ENCODE measurements around the gene CIITA. TPM values are rescaled to one million over a fixed set of nuclear protein-coding genes. Genes with fewer than 3 reads are reported as not detected.

Gene CIITA
- total RNA-seq, 2 donors from 2014 or later, result 0.26 TPM; not detected in 1

- H3K4me1 Mint-ChIP-seq, result no peaks in the 10 kb centered on the region
- no peaks in the 10 kb centered on the region for H3K36me3 Mint-ChIP-seq (ENCODE audit: low read depth)
- Histone ChIP-seq H3K36me3 (ENCODE audit: control insufficient read depth, insufficient read depth, low read length) (no peaks in the 10 kb centered on the region), H3K9me3 (ENCODE audit: control insufficient read depth, low read length) (no peaks in the 10 kb centered on the region), H3K27me3 (ENCODE audit: control insufficient read depth, insufficient read depth, low read length, poor library complexity, severe bottlenecking) (no peaks in the 10 kb centered on the region), H3K4me1 (ENCODE audit: control insufficient read depth, insufficient read depth, low read length) (no peaks in the 10 kb centered on the region), H3K4me3 (ENCODE audit: low read length) (no peak overlapping the region), H3K9ac (ENCODE audit: extremely low read depth, low read length, poor library complexity, severe bottlenecking) (no peak overlapping the region), H3K27ac (ENCODE audit: low read depth, low read length) (no peak overlapping the region)
- TF ChIP-seq CTCF (conservative IDR thresholded peaks at IDR 0.05), result no peak
- H3K4me3 Mint-ChIP-seq, result no peak overlapping the region
- DNase-seq, result no peak
- no peak overlapping the region for H3K27ac Mint-ChIP-seq
- H3K9me3 Mint-ChIP-seq, result no peaks in the 10 kb centered on the region
- peaks cover 7% of the 10 kb centered on the region for H3K27me3 Mint-ChIP-seq (ENCODE audit: insufficient read depth)
- 89 to 90% methylated on average over 6 to 10 of the region's 10 CpGs for WGBS, 2 experiments (ENCODE audit: insufficient coverage in 1 of 2, insufficient read length in 1 of 2)
Measured at GRCh38 chr16:10831894-10832886, 44.8 kb upstream of the CIITA start.

GRCh38 chr16:10833271-10833670, 43.7 kb upstream of the CIITA start:
- Histone ChIP-seq H3K9ac (ENCODE audit: extremely low read depth, low read length, poor library complexity, severe bottlenecking) (no peak overlapping the region), H3K4me1 (ENCODE audit: control insufficient read depth, insufficient read depth, low read length) (no peaks in the 10 kb centered on the region), H3K27ac (ENCODE audit: low read depth, low read length) (no peak overlapping the region), H3K9me3 (ENCODE audit: control insufficient read depth, low read length) (no peaks in the 10 kb centered on the region), H3K4me3 (ENCODE audit: low read length) (no peak overlapping the region), H3K36me3 (ENCODE audit: control insufficient read depth, insufficient read depth, low read length) (no peaks in the 10 kb centered on the region), H3K27me3 (ENCODE audit: control insufficient read depth, insufficient read depth, low read length, poor library complexity, severe bottlenecking) (no peaks in the 10 kb centered on the region)
- H3K9me3 Mint-ChIP-seq, result no peaks in the 10 kb centered on the region
- no peaks in the 10 kb centered on the region for H3K4me1 Mint-ChIP-seq
- no peaks in the 10 kb centered on the region for H3K36me3 Mint-ChIP-seq (ENCODE audit: low read depth)
- H3K27ac Mint-ChIP-seq, result no peak overlapping the region
- H3K4me3 Mint-ChIP-seq, result no peak overlapping the region
- peaks cover 7% of the 10 kb centered on the region for H3K27me3 Mint-ChIP-seq (ENCODE audit: insufficient read depth)
- TF ChIP-seq CTCF (conservative IDR thresholded peaks at IDR 0.05), result no peak
- DNase-seq, result no peak
- 89 to 90% methylated on average over 1 to 5 of the region's 5 CpGs for whole genome bisulfite sequencing, 2 experiments (ENCODE audit: insufficient coverage in 1 of 2, insufficient read length in 1 of 2)

GRCh38 chr16:10834130-10834529, 42.9 kb upstream of the CIITA start:
- no peak for TF ChIP-seq CTCF (conservative IDR thresholded peaks at IDR 0.05)
- H3K4me1 Mint-ChIP-seq, result no peaks in the 10 kb centered on the region
- H3K4me3 ChIP-seq (ENCODE audit: low read length), result no peak overlapping the region
- no peak overlapping the region for H3K27ac ChIP-seq (ENCODE audit: low read depth, low read length)
- H3K9me3 ChIP-seq (ENCODE audit: control insufficient read depth, low read length), result no peaks in the 10 kb centered on the region
- no peaks in the 10 kb centered on the region for H3K9me3 Mint-ChIP-seq
- no peak overlapping the region for H3K27ac Mint-ChIP-seq
- H3K27me3 ChIP-seq (ENCODE audit: control insufficient read depth, insufficient read depth, low read length, poor library complexity, severe bottlenecking), result no peaks in the 10 kb centered on the region
- H3K4me1 ChIP-seq (ENCODE audit: control insufficient read depth, insufficient read depth, low read length), result no peaks in the 10 kb centered on the region
- 84 to 86% methylated on average over 5 to 10 of the region's 10 CpGs for WGBS, 2 experiments (ENCODE audit: insufficient coverage in 1 of 2, insufficient read length in 1 of 2)
- H3K4me3 Mint-ChIP-seq, result no peak overlapping the region
- H3K27me3 Mint-ChIP-seq (ENCODE audit: insufficient read depth), result peaks cover 7% of the 10 kb centered on the region
- no peaks in the 10 kb centered on the region for H3K36me3 Mint-ChIP-seq (ENCODE audit: low read depth)
- DNase-seq, result no peak
- H3K9ac ChIP-seq (ENCODE audit: extremely low read depth, low read length, poor library complexity, severe bottlenecking), result no peak overlapping the region
- no peaks in the 10 kb centered on the region for H3K36me3 ChIP-seq (ENCODE audit: control insufficient read depth, insufficient read depth, low read length)

All from endodermal cell (in vitro differentiated cells).